ENCODE results near the gene PRELP.

- TF ChIP-seq, protein P1, sequence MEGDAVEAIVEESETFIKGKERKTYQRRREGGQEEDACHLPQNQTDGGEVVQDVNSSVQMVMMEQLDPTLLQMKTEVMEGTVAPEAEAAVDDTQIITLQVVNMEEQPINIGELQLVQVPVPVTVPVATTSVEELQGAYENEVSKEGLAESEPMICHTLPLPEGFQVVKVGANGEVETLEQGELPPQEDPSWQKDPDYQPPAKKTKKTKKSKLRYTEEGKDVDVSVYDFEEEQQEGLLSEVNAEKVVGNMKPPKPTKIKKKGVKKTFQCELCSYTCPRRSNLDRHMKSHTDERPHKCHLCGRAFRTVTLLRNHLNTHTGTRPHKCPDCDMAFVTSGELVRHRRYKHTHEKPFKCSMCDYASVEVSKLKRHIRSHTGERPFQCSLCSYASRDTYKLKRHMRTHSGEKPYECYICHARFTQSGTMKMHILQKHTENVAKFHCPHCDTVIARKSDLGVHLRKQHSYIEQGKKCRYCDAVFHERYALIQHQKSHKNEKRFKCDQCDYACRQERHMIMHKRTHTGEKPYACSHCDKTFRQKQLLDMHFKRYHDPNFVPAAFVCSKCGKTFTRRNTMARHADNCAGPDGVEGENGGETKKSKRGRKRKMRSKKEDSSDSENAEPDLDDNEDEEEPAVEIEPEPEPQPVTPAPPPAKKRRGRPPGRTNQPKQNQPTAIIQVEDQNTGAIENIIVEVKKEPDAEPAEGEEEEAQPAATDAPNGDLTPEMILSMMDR (IDR thresholded peaks at IDR 0.05) = no peak
- no peak for TF ChIP-seq POLR2A (IDR thresholded peaks at IDR 0.05)
- no peak for TF ChIP-seq POLR2AphosphoS5 (IDR thresholded peaks at IDR 0.05)
Observed at GRCh38 chr1:203503836-203504235, 28.2 kb downstream of the PRELP start.

Measured in sigmoid colon (tissue), 4 donors.